ENCODE results near the gene ATP6V0C. TPM values are rescaled to one million over a fixed set of nuclear protein-coding genes. Genes with fewer than 3 reads are reported as not detected.
"Not testable (repeated sequence)": the region's sequence is repeated elsewhere in the genome, so short reads cannot be mapped to it uniquely, and the experiment has no call there.

The ATP6V0C gene
- total RNA-seq, 5 donors from 2014 or later (not counting 1 experiment from before 2014, with no cell fraction given): 122 to 161 (median 128) TPM

GRCh38 chr16:2537451-2538379 is 24.0 kb downstream of the ATP6V0C start, which contains the start of gene PDPK1:
TSS of gene PDPK1 (plus strand) at chr16:2538021. CDS start at chr16:2538113, 92 bp downstream.
- Histone ChIP-seq H3K4me3 (ENCODE audit: control insufficient read depth in 1 of 2, extremely low read depth in 1 of 2, low read length in 1 of 2) (peak within 1 kb of the TSS; percentile 54 to 75), H3K27me3 (replicated peaks in 1 of 2; ENCODE audit: control insufficient read depth in 2 of 2, extremely low read depth in 1 of 2, insufficient read depth in 2 of 2, low read length in 1 of 2) (no peaks in the 10 kb centered on the region), H3K27ac (ENCODE audit: low read length) (peak within 1 kb of the TSS; percentile 65), H3K36me3 (ENCODE audit: control insufficient read depth in 2 of 2, extremely low read depth in 1 of 2, insufficient read depth in 1 of 2, low read length in 1 of 2) (peaks cover 0 to 3% of the 10 kb centered on the region in 2 donors), H3K9me3 (no peaks in the 10 kb centered on the region), H3K4me1 (ENCODE audit: control insufficient read depth in 1 of 2, extremely low read depth in 1 of 2, insufficient read depth in 2 of 2, low read length in 2 of 2) (peaks cover 9 to 54% of the 10 kb centered on the region in 2 experiments)
- ChIA-PET POLR2A (interaction anchor here in 1 of 2 donors (0.6 to 0.9 kb wide), 2 partner anchors 17 to 18 kb away, joined by 3 read pairs; no protein-coding TSS in a partner anchor), CTCF (interaction anchor here in 1 of 2 donors (0.6 to 1.0 kb wide), 2 partner anchors 17 to 755 kb away, joined by 4 to 6 read pairs; partner anchors contain the start of genes AMDHD2 and NUBP2)
- WGBS (ENCODE audit: insufficient coverage): under 1% methylated on average over 90 of the region's 126 CpGs
- DNase-seq (peak; percentile 85 to 97 (median 94)), ATAC-seq (replicated peaks in 1 of 4) (peak; percentile 86 to 94 (median 93))
- Mint-ChIP-seq H3K27me3 (no peaks in the 10 kb centered on the region), H3K4me3 (peak within 1 kb of the TSS; percentile 83 to 86 (median 84)), H3K9me3 (no peaks in the 10 kb centered on the region), H3K4me1 (peaks cover 48 to 51% (median 48%) of the 10 kb centered on the region in 3 donors), H3K27ac (peak within 1 kb of the TSS; percentile 89 to 90), H3K36me3 (no peaks in the 10 kb centered on the region)

GRCh38 chr16:2539192-2539844 is 25.6 kb downstream of the ATP6V0C start:
- peak overlapping the region; percentile 80 to 86 (median 83) for H3K4me3 Mint-ChIP-seq
- peak overlapping the region; percentile 52 to 55 for H3K27ac Mint-ChIP-seq
- H3K27me3 ChIP-seq (replicated peaks in 1 of 2; ENCODE audit: control insufficient read depth in 2 of 2, extremely low read depth in 1 of 2, insufficient read depth in 2 of 2, low read length in 1 of 2); H3K9me3 Mint-ChIP-seq; H3K4me3 ChIP-seq (ENCODE audit: control insufficient read depth in 1 of 2, extremely low read depth in 1 of 2, low read length in 1 of 2); H3K9me3 ChIP-seq; POLR2A ChIA-PET; ATAC-seq (replicated peaks in 1 of 4); H3K36me3 ChIP-seq (ENCODE audit: control insufficient read depth in 2 of 2, extremely low read depth in 1 of 2, insufficient read depth in 1 of 2, low read length in 1 of 2); H3K27ac ChIP-seq (ENCODE audit: low read length); H3K36me3 Mint-ChIP-seq; H3K27me3 Mint-ChIP-seq; CTCF ChIA-PET: not testable (repeated sequence)
- H3K4me1 Mint-ChIP-seq: peaks cover 36 to 50% (median 49%) of the 10 kb centered on the region in 3 donors
- DNase-seq: peak in 1 of 35 experiments; percentile 10
- peaks cover 9 to 44% of the 10 kb centered on the region in 2 experiments for H3K4me1 ChIP-seq (ENCODE audit: control insufficient read depth in 1 of 2, extremely low read depth in 1 of 2, insufficient read depth in 2 of 2, low read length in 2 of 2)
- WGBS (ENCODE audit: insufficient coverage): 88% methylated on average over 17 of the region's 24 CpGs

GRCh38 chr16:2539845-2540458 is 26.2 kb downstream of the ATP6V0C start:
- H3K9me3 Mint-ChIP-seq; H3K27me3 Mint-ChIP-seq; POLR2A ChIA-PET; H3K36me3 Mint-ChIP-seq; ATAC-seq (replicated peaks in 1 of 4); H3K27me3 ChIP-seq (replicated peaks in 1 of 2; ENCODE audit: control insufficient read depth in 2 of 2, extremely low read depth in 1 of 2, insufficient read depth in 2 of 2, low read length in 1 of 2); H3K9me3 ChIP-seq; CTCF ChIA-PET; H3K36me3 ChIP-seq (ENCODE audit: control insufficient read depth in 2 of 2, extremely low read depth in 1 of 2, insufficient read depth in 1 of 2, low read length in 1 of 2); H3K4me3 ChIP-seq (ENCODE audit: control insufficient read depth in 1 of 2, extremely low read depth in 1 of 2, low read length in 1 of 2); H3K27ac Mint-ChIP-seq; H3K27ac ChIP-seq (ENCODE audit: low read length): not testable (repeated sequence)
- peaks cover 37 to 54% (median 52%) of the 10 kb centered on the region in 3 donors for H3K4me1 Mint-ChIP-seq
- H3K4me3 Mint-ChIP-seq: peak overlapping the region; percentile 80 to 86 (median 83)
- WGBS (ENCODE audit: insufficient coverage): 32% methylated on average over 4 of the region's 14 CpGs
- peak in 7 of 35 experiments; percentile 23 to 42 (median 32) for DNase-seq
- H3K4me1 ChIP-seq (ENCODE audit: control insufficient read depth in 1 of 2, extremely low read depth in 1 of 2, insufficient read depth in 2 of 2, low read length in 2 of 2): peaks cover 9 to 44% of the 10 kb centered on the region in 2 experiments

GRCh38 chr16:2540912-2541311 is 27.2 kb downstream of the ATP6V0C start:
- POLR2A ChIA-PET; H3K9me3 Mint-ChIP-seq; H3K27me3 Mint-ChIP-seq; H3K27ac ChIP-seq (ENCODE audit: low read length); ATAC-seq (replicated peaks in 1 of 4); DNase-seq; H3K4me3 ChIP-seq (ENCODE audit: control insufficient read depth in 1 of 2, extremely low read depth in 1 of 2, low read length in 1 of 2); H3K36me3 ChIP-seq (ENCODE audit: control insufficient read depth in 2 of 2, extremely low read depth in 1 of 2, insufficient read depth in 1 of 2, low read length in 1 of 2); H3K27me3 ChIP-seq (replicated peaks in 1 of 2; ENCODE audit: control insufficient read depth in 2 of 2, extremely low read depth in 1 of 2, insufficient read depth in 2 of 2, low read length in 1 of 2); H3K36me3 Mint-ChIP-seq; CTCF ChIA-PET; H3K9me3 ChIP-seq: not testable (repeated sequence)
- WGBS (ENCODE audit: insufficient coverage): no CpG with 5 or more reads among the region's 4 CpGs
- H3K4me3 Mint-ChIP-seq: peak overlapping the region in 2 of 3 donors; percentile 6 to 83
- peaks cover 42 to 58% (median 58%) of the 10 kb centered on the region in 3 donors for H3K4me1 Mint-ChIP-seq
- H3K27ac Mint-ChIP-seq: peak overlapping the region; percentile 14 to 48
- H3K4me1 ChIP-seq (ENCODE audit: control insufficient read depth in 1 of 2, extremely low read depth in 1 of 2, insufficient read depth in 2 of 2, low read length in 2 of 2): peaks cover 9 to 44% of the 10 kb centered on the region in 2 experiments

- ATAC-seq (replicated peaks in 1 of 4); H3K36me3 Mint-ChIP-seq; H3K27me3 Mint-ChIP-seq; H3K9me3 ChIP-seq; CTCF ChIA-PET; H3K9me3 Mint-ChIP-seq; H3K36me3 ChIP-seq (ENCODE audit: control insufficient read depth in 2 of 2, extremely low read depth in 1 of 2, insufficient read depth in 1 of 2, low read length in 1 of 2); H3K27me3 ChIP-seq (replicated peaks in 1 of 2; ENCODE audit: control insufficient read depth in 2 of 2, extremely low read depth in 1 of 2, insufficient read depth in 2 of 2, low read length in 1 of 2); H3K4me3 ChIP-seq (ENCODE audit: control insufficient read depth in 1 of 2, extremely low read depth in 1 of 2, low read length in 1 of 2); DNase-seq; H3K27ac ChIP-seq (ENCODE audit: low read length); POLR2A ChIA-PET: not testable (repeated sequence)
- peak overlapping the region in 1 of 3 donors; percentile 83 for H3K4me3 Mint-ChIP-seq
- H3K4me1 ChIP-seq (ENCODE audit: control insufficient read depth in 1 of 2, extremely low read depth in 1 of 2, insufficient read depth in 2 of 2, low read length in 2 of 2): peaks cover 9 to 41% of the 10 kb centered on the region in 2 experiments
- H3K27ac Mint-ChIP-seq: peak overlapping the region in 1 of 2 donors; percentile 46
- 40% methylated on average over 2 of the region's 6 CpGs for WGBS (ENCODE audit: insufficient coverage)
- peaks cover 42 to 61% (median 59%) of the 10 kb centered on the region in 3 donors for H3K4me1 Mint-ChIP-seq
Observed at GRCh38 chr16:2541409-2541808, 27.7 kb downstream of the ATP6V0C start.

- H3K4me3 Mint-ChIP-seq; H3K9me3 Mint-ChIP-seq; H3K36me3 Mint-ChIP-seq; ATAC-seq (replicated peaks in 1 of 4); H3K27ac Mint-ChIP-seq; CTCF ChIA-PET; DNase-seq; H3K27me3 Mint-ChIP-seq; H3K36me3 ChIP-seq (ENCODE audit: control insufficient read depth in 2 of 2, extremely low read depth in 1 of 2, insufficient read depth in 1 of 2, low read length in 1 of 2); H3K4me3 ChIP-seq (ENCODE audit: control insufficient read depth in 1 of 2, extremely low read depth in 1 of 2, low read length in 1 of 2); H3K9me3 ChIP-seq; H3K27ac ChIP-seq (ENCODE audit: low read length); H3K27me3 ChIP-seq (replicated peaks in 1 of 2; ENCODE audit: control insufficient read depth in 2 of 2, extremely low read depth in 1 of 2, insufficient read depth in 2 of 2, low read length in 1 of 2); POLR2A ChIA-PET: not testable (repeated sequence)
- 100% methylated on average over 4 of the region's 14 CpGs for WGBS (ENCODE audit: insufficient coverage)
- H3K4me1 ChIP-seq (ENCODE audit: control insufficient read depth in 1 of 2, extremely low read depth in 1 of 2, insufficient read depth in 2 of 2, low read length in 2 of 2): peaks cover 5 to 28% of the 10 kb centered on the region in 2 experiments
- peaks cover 33 to 55% (median 51%) of the 10 kb centered on the region in 3 donors for H3K4me1 Mint-ChIP-seq
Observed at GRCh38 chr16:2543771-2544170, 30.0 kb downstream of the ATP6V0C start.

Data from T-cell (primary cell).